ENCODE results near the gene CADPS2.

CADPS2 gene

DNA sequence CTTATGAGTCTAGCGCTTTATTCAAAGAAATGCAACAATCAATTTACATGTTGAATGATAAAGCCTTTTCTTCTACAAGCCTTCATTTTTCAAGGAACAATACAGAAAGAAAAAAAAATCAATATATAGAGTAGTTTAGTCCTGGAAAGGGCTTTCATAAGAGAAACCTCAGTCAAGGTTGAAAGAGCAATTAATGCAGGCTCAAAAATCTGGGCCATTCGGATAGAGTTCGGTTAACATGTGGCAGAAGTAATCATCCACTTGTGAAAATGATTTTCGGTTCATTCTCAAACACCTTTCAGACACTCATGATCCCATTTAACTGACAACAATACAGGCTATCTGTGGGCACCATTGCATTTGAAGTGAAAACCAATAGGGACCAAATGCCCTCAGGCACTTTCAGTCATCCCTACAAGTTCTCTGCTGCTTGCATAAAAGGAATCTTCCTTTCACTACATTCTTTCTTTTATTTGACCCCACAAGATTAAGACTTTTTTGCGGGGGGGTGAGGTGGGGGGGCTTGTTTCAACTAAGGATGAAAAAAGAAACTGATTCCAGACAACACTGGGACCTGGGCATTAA lies 365.2 kb downstream of the CADPS2 start:
- no peak overlapping the region for H3K27ac Mint-ChIP-seq
- H3K36me3 Mint-ChIP-seq, result no peaks in the 10 kb centered on the region
- no peaks in the 10 kb centered on the region for H3K9me3 Mint-ChIP-seq (ENCODE audit: low read depth)
- no peaks in the 10 kb centered on the region for H3K4me1 Mint-ChIP-seq (ENCODE audit: low read depth)
- no peaks in the 10 kb centered on the region for H3K27me3 Mint-ChIP-seq
- no peak overlapping the region for H3K4me3 Mint-ChIP-seq

DNA sequence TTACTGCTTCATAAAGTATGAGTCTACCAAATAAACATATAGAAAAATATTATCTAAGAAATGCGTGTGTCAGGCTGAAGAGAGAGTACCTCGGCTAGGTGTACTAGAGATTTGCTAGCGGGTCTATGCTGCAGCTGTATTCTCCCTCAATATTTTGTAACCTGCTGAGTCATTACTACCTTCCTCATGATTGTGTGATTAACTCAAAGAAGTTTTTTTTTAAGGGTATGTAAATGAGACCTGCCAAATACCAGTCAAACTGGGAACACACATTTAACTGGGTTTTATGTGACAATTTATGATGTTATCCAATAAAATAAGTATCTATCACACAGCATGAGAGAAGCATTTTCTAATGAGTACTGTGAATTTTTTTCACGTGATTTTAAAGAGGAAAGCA lies 367.8 kb downstream of the CADPS2 start:
- Mint-ChIP-seq H3K27ac (no peak overlapping the region), H3K9me3 (ENCODE audit: low read depth) (no peaks in the 10 kb centered on the region), H3K36me3 (no peaks in the 10 kb centered on the region), H3K4me1 (ENCODE audit: low read depth) (no peaks in the 10 kb centered on the region), H3K27me3 (no peaks in the 10 kb centered on the region), H3K4me3 (no peak overlapping the region)

DNA sequence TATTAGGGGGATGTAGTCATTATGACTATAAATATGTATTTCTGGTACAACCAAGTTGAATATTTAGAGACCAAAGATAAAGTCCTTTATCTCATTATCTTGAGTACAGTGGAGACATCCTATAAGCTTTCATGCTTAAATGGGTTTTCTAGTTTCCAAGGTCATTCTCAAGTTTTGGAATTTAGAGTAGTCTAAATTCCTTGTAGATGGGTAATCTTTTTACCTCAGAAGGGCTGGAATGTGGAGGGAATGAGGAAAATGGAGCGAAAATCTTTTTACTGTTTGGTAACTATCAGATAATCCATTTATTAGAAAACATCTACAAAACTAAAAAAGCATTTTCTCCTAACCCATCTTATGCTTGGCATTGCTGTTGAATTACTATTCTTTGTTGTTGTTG lies 368.7 kb downstream of the CADPS2 start:
- H3K4me3 Mint-ChIP-seq, result no peak overlapping the region
- H3K9me3 Mint-ChIP-seq (ENCODE audit: low read depth), result no peaks in the 10 kb centered on the region
- H3K4me1 Mint-ChIP-seq (ENCODE audit: low read depth), result no peaks in the 10 kb centered on the region
- no peaks in the 10 kb centered on the region for H3K27me3 Mint-ChIP-seq
- no peak overlapping the region for H3K27ac Mint-ChIP-seq
- H3K36me3 Mint-ChIP-seq, result no peaks in the 10 kb centered on the region

DNA sequence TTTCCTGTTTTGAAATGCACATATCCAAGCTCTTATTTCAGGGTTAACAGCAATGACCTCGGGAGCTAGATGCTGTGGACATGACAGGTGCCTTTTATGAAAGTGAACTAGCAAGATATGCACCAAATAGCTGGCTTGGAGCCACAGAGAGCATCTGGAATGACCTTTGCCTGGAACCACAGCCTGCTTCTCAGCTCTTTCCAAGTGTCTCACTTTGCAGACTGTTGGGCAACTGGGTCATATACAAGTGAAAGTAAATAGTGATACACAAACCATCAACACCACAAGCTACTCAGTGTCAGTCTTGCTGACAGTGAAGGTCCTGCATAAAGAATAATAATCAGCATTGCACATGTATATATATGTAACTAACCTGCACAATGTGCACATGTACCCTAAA lies 370.9 kb downstream of the CADPS2 start:
- Mint-ChIP-seq H3K36me3 (no peaks in the 10 kb centered on the region), H3K9me3 (ENCODE audit: low read depth) (no peaks in the 10 kb centered on the region), H3K4me3 (no peak overlapping the region), H3K4me1 (ENCODE audit: low read depth) (no peaks in the 10 kb centered on the region), H3K27me3 (no peaks in the 10 kb centered on the region), H3K27ac (no peak overlapping the region)

DNA sequence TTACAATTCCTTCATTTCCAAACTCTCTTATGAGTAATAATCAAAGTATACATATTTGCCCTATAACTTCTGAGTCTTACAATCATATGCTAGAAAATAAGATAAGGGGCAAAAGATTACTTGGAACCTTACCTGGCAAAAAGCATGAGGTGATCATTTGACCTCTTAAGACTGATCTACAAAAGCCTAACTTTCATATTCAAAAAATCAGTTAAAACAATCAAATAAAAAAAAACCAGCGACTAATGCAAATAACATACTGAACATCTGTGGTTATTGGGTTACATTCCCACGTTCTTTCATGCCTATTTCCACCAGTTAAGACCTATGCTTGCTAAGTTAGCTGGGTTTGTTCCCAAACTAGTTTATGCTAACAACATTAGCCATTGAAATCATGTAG lies 375.0 kb downstream of the CADPS2 start:
- Mint-ChIP-seq H3K27me3 (no peaks in the 10 kb centered on the region), H3K36me3 (no peaks in the 10 kb centered on the region), H3K4me3 (no peak overlapping the region), H3K27ac (no peak overlapping the region), H3K9me3 (ENCODE audit: low read depth) (no peaks in the 10 kb centered on the region), H3K4me1 (ENCODE audit: low read depth) (no peaks in the 10 kb centered on the region)

DNA sequence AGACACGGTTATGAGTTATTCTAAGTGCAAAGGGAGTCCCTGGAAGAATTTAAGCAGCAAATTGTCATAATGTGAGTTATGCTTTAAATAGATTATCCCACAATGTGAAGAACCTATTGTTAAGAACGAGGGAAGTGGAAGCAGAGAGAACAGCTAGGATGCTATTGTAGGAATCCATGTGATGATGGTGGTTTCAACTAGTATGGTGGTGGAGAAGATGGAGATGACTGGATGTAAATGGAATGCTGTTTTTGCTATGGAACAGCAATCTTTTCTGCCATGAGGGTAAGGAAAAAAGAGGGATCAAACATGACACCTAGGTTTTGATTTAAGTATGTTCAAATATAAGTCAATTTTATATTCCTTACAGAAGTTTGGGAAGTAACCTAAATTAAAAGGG lies 378.7 kb downstream of the CADPS2 start:
- Mint-ChIP-seq H3K4me3 (no peak overlapping the region), H3K27me3 (no peaks in the 10 kb centered on the region), H3K27ac (no peak overlapping the region), H3K4me1 (ENCODE audit: low read depth) (no peaks in the 10 kb centered on the region), H3K36me3 (no peaks in the 10 kb centered on the region), H3K9me3 (ENCODE audit: low read depth) (no peaks in the 10 kb centered on the region)

DNA sequence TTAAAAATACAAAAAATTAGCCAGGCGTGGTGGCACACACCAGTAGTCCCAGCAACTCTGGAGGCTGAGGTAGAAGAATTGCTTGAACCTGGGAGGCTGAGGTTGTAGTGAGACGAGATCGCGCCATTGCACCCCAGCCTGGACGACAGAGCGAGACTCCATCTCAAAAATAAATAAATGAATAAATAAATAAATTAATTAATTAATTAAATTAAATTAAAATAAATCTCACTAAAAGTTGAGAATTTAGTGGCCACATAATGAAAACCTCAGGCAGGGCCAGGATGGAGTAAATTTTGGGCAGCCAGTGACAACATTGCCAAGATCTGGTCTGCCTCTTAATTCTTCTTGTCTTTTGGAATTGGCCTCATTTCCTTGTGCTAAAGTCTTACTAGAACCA lies 394.3 kb downstream of the CADPS2 start:
- H3K27me3 Mint-ChIP-seq, result no peaks in the 10 kb centered on the region
- no peaks in the 10 kb centered on the region for H3K36me3 Mint-ChIP-seq
- no peak overlapping the region for H3K4me3 Mint-ChIP-seq
- H3K9me3 Mint-ChIP-seq (ENCODE audit: low read depth), result peaks cover 4% of the 10 kb centered on the region
- no peak overlapping the region for H3K27ac Mint-ChIP-seq
- H3K4me1 Mint-ChIP-seq (ENCODE audit: low read depth), result no peaks in the 10 kb centered on the region

DNA sequence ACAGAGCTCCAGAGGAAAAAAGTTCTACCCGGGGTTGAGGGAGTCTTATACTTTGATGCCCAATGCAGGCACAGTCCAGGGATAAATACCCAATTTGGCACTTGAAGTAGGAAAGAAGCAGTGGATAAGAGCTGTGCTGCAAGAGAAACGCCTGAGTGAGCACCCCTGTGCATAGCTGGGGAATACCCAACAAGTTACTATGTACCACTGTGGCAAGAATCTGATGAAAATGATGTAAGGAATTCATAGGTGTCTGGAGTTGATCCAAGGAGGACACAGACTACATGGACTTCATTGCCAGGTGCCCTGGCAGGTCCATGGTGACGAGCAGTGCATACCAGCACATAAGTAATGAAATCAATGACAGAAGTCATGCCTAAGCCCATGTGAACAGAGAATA lies 398.0 kb downstream of the CADPS2 start:
- Mint-ChIP-seq H3K4me3 (no peak overlapping the region), H3K4me1 (ENCODE audit: low read depth) (no peaks in the 10 kb centered on the region), H3K27ac (no peak overlapping the region), H3K27me3 (no peaks in the 10 kb centered on the region), H3K36me3 (no peaks in the 10 kb centered on the region), H3K9me3 (ENCODE audit: low read depth) (peaks cover 4% of the 10 kb centered on the region)

DNA sequence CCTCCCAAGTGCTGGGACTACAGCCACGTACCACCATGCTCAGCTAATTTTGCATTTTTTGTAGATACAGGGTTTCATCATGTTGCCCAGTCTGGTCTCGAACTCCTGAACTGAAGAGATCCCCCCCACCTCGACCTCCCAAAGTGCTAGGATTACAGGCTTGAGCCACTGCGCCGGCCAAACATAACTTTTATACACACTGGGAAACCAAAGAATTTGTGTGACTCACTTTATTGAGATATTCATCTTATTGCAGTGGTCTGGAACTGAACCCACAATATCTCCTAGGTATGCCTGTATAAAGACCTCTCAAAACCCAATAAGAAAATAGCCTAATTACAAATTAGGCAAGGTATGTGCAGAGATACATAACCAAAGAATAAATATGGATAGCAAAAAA lies 399.1 kb downstream of the CADPS2 start:
- no peaks in the 10 kb centered on the region for H3K27me3 Mint-ChIP-seq
- no peak overlapping the region for H3K4me3 Mint-ChIP-seq
- no peaks in the 10 kb centered on the region for H3K9me3 Mint-ChIP-seq (ENCODE audit: low read depth)
- no peaks in the 10 kb centered on the region for H3K36me3 Mint-ChIP-seq
- H3K4me1 Mint-ChIP-seq (ENCODE audit: low read depth), result no peaks in the 10 kb centered on the region
- H3K27ac Mint-ChIP-seq, result no peak overlapping the region

DNA sequence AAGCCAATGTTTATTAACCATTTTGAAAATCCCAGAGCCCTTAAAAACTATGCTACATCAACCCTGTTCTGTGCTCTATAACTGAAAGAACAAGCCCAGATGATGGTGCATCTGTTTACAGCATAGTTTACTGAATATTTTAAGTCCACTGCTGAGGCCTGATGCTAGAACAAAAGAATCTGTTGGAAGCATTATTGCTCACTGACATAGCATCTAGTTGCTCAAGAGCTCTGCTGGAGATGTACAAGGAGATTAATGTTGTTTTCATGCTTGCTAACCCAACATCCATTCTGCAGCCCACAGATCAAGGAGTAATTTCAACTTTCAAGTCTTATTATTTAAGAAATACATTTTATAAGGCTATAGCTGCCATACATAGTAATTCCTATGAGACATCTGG lies 400.4 kb downstream of the CADPS2 start:
- Mint-ChIP-seq H3K36me3 (no peaks in the 10 kb centered on the region), H3K27me3 (no peaks in the 10 kb centered on the region), H3K27ac (no peak overlapping the region), H3K9me3 (ENCODE audit: low read depth) (no peaks in the 10 kb centered on the region), H3K4me3 (no peak overlapping the region), H3K4me1 (ENCODE audit: low read depth) (no peaks in the 10 kb centered on the region)

DNA sequence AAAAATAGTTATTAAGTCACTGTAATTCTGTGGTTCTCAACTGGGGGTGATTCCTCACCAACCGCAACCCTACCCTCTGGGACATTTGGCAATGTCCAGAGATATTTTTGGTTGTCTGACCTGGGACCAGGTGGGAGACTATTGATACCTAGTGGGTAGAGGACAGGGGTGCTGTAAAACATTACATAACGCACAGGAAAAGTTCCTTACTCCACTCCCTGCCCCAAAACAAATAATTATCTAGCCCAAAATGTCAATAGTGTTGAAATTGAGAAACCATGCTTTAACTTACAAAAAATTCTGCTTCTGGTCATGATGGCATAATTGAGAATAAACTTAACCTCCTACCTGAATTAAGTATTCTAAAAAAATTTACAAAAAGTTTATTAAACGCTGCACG lies 404.0 kb downstream of the CADPS2 start:
- Mint-ChIP-seq H3K4me3 (no peak overlapping the region), H3K27me3 (no peaks in the 10 kb centered on the region), H3K27ac (no peak overlapping the region), H3K9me3 (ENCODE audit: low read depth) (no peaks in the 10 kb centered on the region), H3K4me1 (ENCODE audit: low read depth) (no peaks in the 10 kb centered on the region), H3K36me3 (no peaks in the 10 kb centered on the region)

DNA sequence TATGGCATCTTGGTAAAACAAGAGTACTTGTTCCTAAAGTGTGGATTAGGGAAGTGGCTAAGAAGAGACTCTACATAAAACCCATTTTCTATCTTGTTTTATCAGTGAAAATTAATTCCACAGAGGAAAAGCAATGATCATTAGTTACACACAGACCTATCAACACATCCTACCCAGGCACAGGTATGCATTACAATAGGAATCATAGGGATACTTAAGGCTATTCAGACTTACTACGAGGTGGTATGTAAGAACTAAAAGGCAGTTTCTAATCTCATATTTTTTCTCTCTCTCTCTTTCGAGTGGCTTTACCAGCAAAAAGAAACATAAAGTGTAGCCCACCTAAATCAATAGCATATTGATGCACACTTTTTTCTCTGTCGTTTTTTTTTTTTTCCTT lies 415.4 kb downstream of the CADPS2 start:
- H3K27ac Mint-ChIP-seq, result no peak overlapping the region
- H3K27me3 Mint-ChIP-seq, result no peaks in the 10 kb centered on the region
- H3K4me3 Mint-ChIP-seq, result no peak overlapping the region

DNA sequence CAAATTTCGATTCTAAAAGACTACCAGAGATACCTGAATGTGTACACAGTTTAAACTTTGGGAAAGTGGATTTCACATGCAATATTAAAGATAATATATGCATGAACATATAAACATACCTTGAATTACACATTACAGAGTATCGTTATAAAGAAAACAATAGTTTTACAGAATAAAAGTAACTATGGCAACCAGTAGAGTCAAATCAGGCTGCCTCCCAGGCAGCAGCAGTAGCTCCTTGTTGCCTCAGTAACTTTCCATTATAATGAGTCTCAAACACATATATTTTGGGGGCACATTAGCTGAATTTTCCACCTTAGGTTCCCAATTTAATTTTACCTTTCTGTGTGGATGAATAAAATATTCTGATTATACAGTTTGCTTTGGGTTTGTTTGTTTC lies 417.3 kb downstream of the CADPS2 start:
- Mint-ChIP-seq H3K4me3 (no peak overlapping the region), H3K36me3 (no peaks in the 10 kb centered on the region)

More for the DNA sequence above, 415.4 kb downstream of the CADPS2 start:
- no peaks in the 10 kb centered on the region for H3K36me3 Mint-ChIP-seq
- H3K9me3 Mint-ChIP-seq (ENCODE audit: low read depth), result peaks cover 3% of the 10 kb centered on the region
- H3K4me1 Mint-ChIP-seq (ENCODE audit: low read depth), result no peaks in the 10 kb centered on the region

DNA sequence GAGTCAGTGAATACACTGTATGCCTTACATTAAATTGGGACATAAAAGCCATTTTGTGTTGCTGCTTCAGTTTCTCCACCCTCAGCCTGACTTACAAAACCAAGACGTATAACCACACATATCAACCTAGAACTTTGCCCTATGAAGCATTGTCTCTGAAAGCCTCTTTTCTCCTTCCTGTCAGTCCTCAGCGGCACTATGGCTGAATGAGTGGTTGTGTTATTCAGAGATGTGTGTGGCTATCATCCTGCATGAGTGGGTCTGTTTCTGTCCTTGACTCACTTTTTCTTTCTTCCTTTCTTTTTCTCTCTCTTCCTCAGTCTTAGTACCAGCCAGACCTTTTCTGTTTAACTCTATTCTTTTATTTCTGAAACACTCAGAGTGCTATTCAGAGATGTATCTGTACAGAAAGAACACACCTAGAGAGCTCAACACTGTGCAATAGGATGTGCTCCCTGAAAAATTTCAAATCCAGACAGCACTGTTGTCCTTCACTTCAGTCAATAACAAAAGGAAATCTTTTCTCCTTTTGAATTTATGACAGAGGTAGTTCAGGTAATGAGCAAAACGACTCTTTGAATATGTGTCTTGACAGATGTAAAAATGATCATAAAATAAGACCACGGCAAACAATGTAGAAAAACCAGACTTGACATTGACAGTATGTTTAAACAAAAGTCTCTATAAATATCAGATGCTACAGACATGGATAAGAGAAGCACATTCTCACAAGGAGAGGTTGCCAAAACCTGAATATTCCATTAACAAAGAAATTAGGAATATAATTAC lies 418.4 kb downstream of the CADPS2 start:
- Mint-ChIP-seq H3K9me3 (ENCODE audit: low read depth) (peaks cover 3% of the 10 kb centered on the region), H3K27me3 (no peaks in the 10 kb centered on the region), H3K4me3 (no peak overlapping the region), H3K4me1 (ENCODE audit: low read depth) (no peaks in the 10 kb centered on the region), H3K36me3 (no peaks in the 10 kb centered on the region), H3K27ac (no peak overlapping the region)

More for the DNA sequence above, 417.3 kb downstream of the CADPS2 start:
- H3K27me3 Mint-ChIP-seq, result no peaks in the 10 kb centered on the region
- H3K4me1 Mint-ChIP-seq (ENCODE audit: low read depth), result no peaks in the 10 kb centered on the region
- peaks cover 3% of the 10 kb centered on the region for H3K9me3 Mint-ChIP-seq (ENCODE audit: low read depth)
- H3K27ac Mint-ChIP-seq, result no peak overlapping the region

DNA sequence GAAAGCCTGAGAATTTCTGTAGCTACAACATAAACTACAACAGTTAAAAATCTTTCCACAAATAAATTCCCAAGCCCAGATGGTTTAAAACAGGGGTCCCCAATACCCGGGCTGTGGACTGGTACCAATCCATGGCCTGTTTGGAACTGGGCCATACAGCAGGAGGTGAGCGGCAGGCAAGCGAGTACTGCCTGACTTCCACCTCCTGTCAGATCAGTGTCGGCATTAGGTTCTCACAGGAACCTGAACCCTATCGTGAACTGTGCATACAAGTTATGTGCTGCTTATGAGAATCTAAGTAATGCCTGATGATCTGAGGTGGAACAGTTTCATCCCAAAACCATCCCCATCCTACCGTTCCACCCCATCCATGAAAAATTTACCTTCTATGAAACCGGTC lies 421.0 kb downstream of the CADPS2 start:
- no peaks in the 10 kb centered on the region for H3K27me3 Mint-ChIP-seq
- no peak overlapping the region for H3K4me3 Mint-ChIP-seq
- H3K4me1 Mint-ChIP-seq (ENCODE audit: low read depth), result no peaks in the 10 kb centered on the region
- H3K27ac Mint-ChIP-seq, result no peak overlapping the region
- no peaks in the 10 kb centered on the region for H3K36me3 Mint-ChIP-seq
- H3K9me3 Mint-ChIP-seq (ENCODE audit: low read depth), result peaks cover 3% of the 10 kb centered on the region

DNA sequence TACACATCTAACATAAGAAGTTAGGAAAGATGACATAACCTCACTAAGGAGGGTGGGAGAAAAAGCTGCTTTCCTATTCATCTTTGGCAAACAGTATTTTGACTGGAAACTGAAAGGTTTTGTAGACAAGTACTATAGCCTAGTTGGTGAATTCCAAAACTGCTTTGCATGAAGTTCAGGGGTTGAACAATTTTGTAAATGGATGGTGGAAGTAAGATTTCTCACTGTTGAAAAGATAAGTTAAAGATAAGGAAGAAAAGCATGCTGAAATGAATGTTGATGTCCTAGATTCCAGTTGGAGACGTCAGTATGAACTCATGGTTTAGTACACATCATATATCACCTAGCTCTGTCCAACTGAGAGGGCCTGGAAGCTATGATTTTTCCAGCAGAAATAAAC lies 422.6 kb downstream of the CADPS2 start:
- H3K27ac Mint-ChIP-seq, result no peak overlapping the region
- no peaks in the 10 kb centered on the region for H3K36me3 Mint-ChIP-seq
- no peak overlapping the region for H3K4me3 Mint-ChIP-seq
- H3K4me1 Mint-ChIP-seq (ENCODE audit: low read depth), result no peaks in the 10 kb centered on the region
- H3K27me3 Mint-ChIP-seq, result no peaks in the 10 kb centered on the region
- H3K9me3 Mint-ChIP-seq (ENCODE audit: low read depth), result peaks cover 3% of the 10 kb centered on the region

Data from activated naive CD8-positive, alpha-beta T cell (primary cell).